Tibial artery (tissue), 4 donors: ENCODE measurements around the gene OTOP2.

Experiments
- DNase-seq, 2 donors: peaks; one replicate each; pipeline ENCODE4 v3.0.0-alpha.2; 2019
- H3K27ac ChIP-seq, 2 donors: fragments of 200-600 bp; sonication (generic) in 1 of 2; 1 replicate in 1 of 2; 2 replicates in 1 of 2; pipeline ENCODE4 v1.5.1; 2018 to 2019; ENCODE audit warnings: mild to moderate bottlenecking in 1 of 2
- H3K27me3 ChIP-seq, 2 donors: fragments of 200-600 bp; sonication (generic) in 1 of 2; one replicate each; pipeline versions ENCODE4 v1.5.1 to v1.6.0; 2016 to 2019
- H3K36me3 ChIP-seq, 3 donors: fragments of 200-600 bp; sonication (generic) in 2 of 3; one replicate each; pipeline ENCODE4 v1.5.1; 2016 to 2019; ENCODE audit warnings: mild to moderate bottlenecking in 2 of 3
- H3K4me1 ChIP-seq, 4 donors: fragments of 200-600 bp; sonication (generic) in 2 of 4; 1 replicate in 3 of 4; 2 replicates in 1 of 4; pipeline ENCODE4 v1.5.1; 2016 to 2019
- H3K4me3 ChIP-seq, 2 donors: fragments of 200-600 bp; sonication (generic) in 1 of 2; 1 replicate in 1 of 2; 2 replicates in 1 of 2; pipeline ENCODE4 v1.5.1; 2018 to 2019; ENCODE audit warnings: mild to moderate bottlenecking in 2 of 2
- H3K9me3 ChIP-seq, 3 donors: fragments of 200-600 bp; sonication (generic) in 1 of 3; one replicate each; pipeline ENCODE4 v1.5.1; 2016 to 2019
- intact Hi-C: fragments of 100-400 bp; cut with DNase I; formaldehyde crosslinking; loops from one replicate; pipeline ENCODE4 v1.15.0; 2023; ENCODE audit warnings: low total_unique reads
- TF ChIP-seq, protein P1 (sequence below), 2 experiments: fragments of 200-600 bp in 1 of 2; fragments of 450-650 bp in 1 of 2; IDR thresholded peaks; one replicate each; pipeline ENCODE4 v1.5.1; 2017 to 2019; ENCODE audit warnings: antibody characterized with exemption in 2 of 2, mild to moderate bottlenecking in 1 of 2, moderate library complexity in 1 of 2

The OTOP2 gene

DNA sequence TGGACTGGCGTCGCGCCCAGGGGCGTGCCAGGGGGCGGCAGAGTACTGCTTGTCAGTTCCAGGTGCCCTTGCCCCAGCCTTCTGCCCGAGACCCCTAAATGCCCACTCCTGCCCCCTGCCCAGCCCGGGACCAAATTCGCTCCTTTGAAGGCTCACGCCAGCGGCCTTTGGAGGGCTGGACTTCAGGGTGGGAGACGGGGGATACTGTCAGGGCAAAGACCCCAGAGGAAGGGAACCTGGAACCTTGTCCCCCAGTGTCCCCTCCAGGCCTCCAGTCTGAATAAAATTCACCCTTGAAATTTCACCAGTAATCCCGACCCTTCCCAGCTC lies 12.4 kb downstream of the OTOP2 start:
- Histone ChIP-seq H3K36me3 (no peaks in the 10 kb centered on the region), H3K4me1 (peaks cover 0 to 13% (median 6%) of the 10 kb centered on the region in 4 donors), H3K9me3 (no peaks in the 10 kb centered on the region), H3K4me3 (no peak overlapping the region), H3K27ac (no peak overlapping the region), H3K27me3 (peaks cover 0 to 86% of the 10 kb centered on the region in 2 donors)
- no peak for DNase-seq
- TF ChIP-seq, protein P1, sequence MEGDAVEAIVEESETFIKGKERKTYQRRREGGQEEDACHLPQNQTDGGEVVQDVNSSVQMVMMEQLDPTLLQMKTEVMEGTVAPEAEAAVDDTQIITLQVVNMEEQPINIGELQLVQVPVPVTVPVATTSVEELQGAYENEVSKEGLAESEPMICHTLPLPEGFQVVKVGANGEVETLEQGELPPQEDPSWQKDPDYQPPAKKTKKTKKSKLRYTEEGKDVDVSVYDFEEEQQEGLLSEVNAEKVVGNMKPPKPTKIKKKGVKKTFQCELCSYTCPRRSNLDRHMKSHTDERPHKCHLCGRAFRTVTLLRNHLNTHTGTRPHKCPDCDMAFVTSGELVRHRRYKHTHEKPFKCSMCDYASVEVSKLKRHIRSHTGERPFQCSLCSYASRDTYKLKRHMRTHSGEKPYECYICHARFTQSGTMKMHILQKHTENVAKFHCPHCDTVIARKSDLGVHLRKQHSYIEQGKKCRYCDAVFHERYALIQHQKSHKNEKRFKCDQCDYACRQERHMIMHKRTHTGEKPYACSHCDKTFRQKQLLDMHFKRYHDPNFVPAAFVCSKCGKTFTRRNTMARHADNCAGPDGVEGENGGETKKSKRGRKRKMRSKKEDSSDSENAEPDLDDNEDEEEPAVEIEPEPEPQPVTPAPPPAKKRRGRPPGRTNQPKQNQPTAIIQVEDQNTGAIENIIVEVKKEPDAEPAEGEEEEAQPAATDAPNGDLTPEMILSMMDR (IDR thresholded peaks at IDR 0.05), result no peak
- intact Hi-C loops, result no loop called here

- no peaks in the 10 kb centered on the region for H3K36me3 ChIP-seq
- no peak for DNase-seq
- H3K4me1 ChIP-seq, result peaks cover 0 to 13% (median 6%) of the 10 kb centered on the region in 4 donors
- no peak overlapping the region for H3K4me3 ChIP-seq
- TF ChIP-seq, protein P1 (IDR thresholded peaks at IDR 0.05), result no peak
- no peak overlapping the region for H3K27ac ChIP-seq
- peaks cover 0 to 92% of the 10 kb centered on the region in 2 donors for H3K27me3 ChIP-seq
- no peaks in the 10 kb centered on the region for H3K9me3 ChIP-seq
- intact Hi-C loops, result no loop called here
These were observed 13.3 kb downstream of the OTOP2 start for GRCh38 chr17:74937064-74938051.

GRCh38 chr17:74938194-74938950 lies 14.3 kb downstream of the OTOP2 start:
- Histone ChIP-seq H3K27me3 (peaks cover 0 to 92% of the 10 kb centered on the region in 2 donors), H3K9me3 (no peaks in the 10 kb centered on the region), H3K4me3 (no peak overlapping the region), H3K4me1 (peaks cover 0 to 13% (median 6%) of the 10 kb centered on the region in 4 donors), H3K27ac (no peak overlapping the region), H3K36me3 (no peaks in the 10 kb centered on the region)
- TF ChIP-seq, protein P1 (IDR thresholded peaks at IDR 0.05), result no peak
- intact Hi-C loops, result no loop called here
- no peak for DNase-seq

- H3K27me3 ChIP-seq, result peaks cover 0 to 92% of the 10 kb centered on the region in 2 donors
- TF ChIP-seq, protein P1 (IDR thresholded peaks at IDR 0.05), result no peak
- peaks cover 0 to 13% (median 6%) of the 10 kb centered on the region in 4 donors for H3K4me1 ChIP-seq
- H3K27ac ChIP-seq, result no peak overlapping the region
- H3K36me3 ChIP-seq, result no peaks in the 10 kb centered on the region
- DNase-seq, result no peak
- H3K4me3 ChIP-seq, result no peak overlapping the region
- H3K9me3 ChIP-seq, result no peaks in the 10 kb centered on the region
- intact Hi-C loops, result no loop called here
These were observed 15.5 kb downstream of the OTOP2 start for GRCh38 chr17:74939534-74939933.

DNA sequence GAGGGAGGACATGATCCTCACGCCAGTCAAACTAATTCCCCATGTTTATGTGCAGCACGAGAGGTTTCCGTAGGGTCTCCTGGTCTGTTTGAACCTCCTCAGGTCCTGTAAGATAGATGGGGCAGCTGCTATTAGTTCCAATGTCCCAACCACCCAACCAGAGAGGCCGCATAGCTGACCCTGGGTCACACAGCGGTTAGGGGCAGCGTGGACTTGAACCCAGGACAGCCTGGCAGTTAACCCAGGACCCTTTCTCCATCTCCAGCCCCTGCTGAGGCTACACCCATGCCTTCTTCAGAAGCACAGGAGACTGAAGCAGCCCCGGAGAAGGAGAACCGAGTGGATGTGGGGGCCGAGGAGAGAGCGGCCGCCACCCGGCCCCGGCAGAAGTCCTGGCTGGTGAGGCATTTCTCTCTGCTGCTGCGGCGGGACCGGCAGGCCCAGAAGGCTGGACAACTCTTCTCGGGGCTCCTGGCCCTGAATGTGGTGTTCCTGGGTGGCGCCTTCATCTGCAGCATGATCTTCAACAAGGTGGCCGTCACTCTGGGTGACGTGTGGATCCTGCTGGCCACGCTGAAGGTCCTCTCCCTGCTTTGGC lies 17.2 kb downstream of the OTOP2 start:
- Histone ChIP-seq H3K27me3 (peaks cover 0 to 75% of the 10 kb centered on the region in 2 donors), H3K4me1 (peaks cover 0 to 2% (median 1%) of the 10 kb centered on the region in 4 donors), H3K9me3 (no peaks in the 10 kb centered on the region), H3K4me3 (no peak overlapping the region), H3K27ac (no peak overlapping the region), H3K36me3 (no peaks in the 10 kb centered on the region)
- intact Hi-C loops, result no loop called here
- TF ChIP-seq, protein P1 (IDR thresholded peaks at IDR 0.05), result no peak
- DNase-seq, result no peak
